Epithelial cell of esophagus (primary cell): ENCODE measurements around the gene TRMO.

Experiments
- DNase-seq: peaks from one replicate; pipeline ENCODE4 v3.0.0; 2010; ENCODE audit warnings: low read depth
- H3K4me3 ChIP-seq: 2 replicates; pipeline ENCODE4 v1.5.1; 2011; ENCODE audit warnings: mild to moderate bottlenecking, low read length, control low read depth
- CTCF ChIP-seq: IDR thresholded peaks from 2 replicates; pipeline ENCODE4 v1.5.1; 2011; ENCODE audit warnings: low read depth, mild to moderate bottlenecking, low read length, control low read depth, inconsistent platforms; ENCODE audit not compliant: insufficient read depth; ENCODE audit errors: missing control alignments

Gene TRMO

GRCh38 chr9:97911970-97912369, 10.3 kb downstream of the TRMO start:
- no peak for TF ChIP-seq CTCF

GRCh38 chr9:97911528-97911927, 10.8 kb downstream of the TRMO start:
- no peak overlapping the region for H3K4me3 ChIP-seq
- TF ChIP-seq CTCF = no peak
- DNase-seq = no peak

More at GRCh38 chr9:97911970-97912369, 10.3 kb downstream of the TRMO start:
- DNase-seq = no peak
- no peak overlapping the region for H3K4me3 ChIP-seq

- no peak overlapping the region for H3K4me3 ChIP-seq
- DNase-seq = peak; percentile 91
- TF ChIP-seq CTCF = no peak
Measured at GRCh38 chr9:97910357-97910756, 11.9 kb downstream of the TRMO start.

GRCh38 chr9:97908705-97909104, 13.6 kb downstream of the TRMO start:
- no peak for DNase-seq
- H3K4me3 ChIP-seq = no peak overlapping the region
- no peak for TF ChIP-seq CTCF

- H3K4me3 ChIP-seq = no peak overlapping the region
- no peak for DNase-seq
- TF ChIP-seq CTCF = no peak
Measured at GRCh38 chr9:97907632-97908031, 14.7 kb downstream of the TRMO start.

GRCh38 chr9:97907046-97907445, 15.3 kb downstream of the TRMO start:
- no peak overlapping the region for H3K4me3 ChIP-seq
- no peak for TF ChIP-seq CTCF
- no peak for DNase-seq

GRCh38 chr9:97906236-97906831, 16.0 kb downstream of the TRMO start:
- DNase-seq = no peak

More at GRCh38 chr9:97906236-97906831, 16.0 kb downstream of the TRMO start:
- TF ChIP-seq CTCF = no peak
- H3K4me3 ChIP-seq = no peak overlapping the region
